ENCODE data around the gene SLC25A1.
A peak's percentile ranks its signal among the peaks of the same experiment; 100 is the strongest.

Gene SLC25A1

DNA sequence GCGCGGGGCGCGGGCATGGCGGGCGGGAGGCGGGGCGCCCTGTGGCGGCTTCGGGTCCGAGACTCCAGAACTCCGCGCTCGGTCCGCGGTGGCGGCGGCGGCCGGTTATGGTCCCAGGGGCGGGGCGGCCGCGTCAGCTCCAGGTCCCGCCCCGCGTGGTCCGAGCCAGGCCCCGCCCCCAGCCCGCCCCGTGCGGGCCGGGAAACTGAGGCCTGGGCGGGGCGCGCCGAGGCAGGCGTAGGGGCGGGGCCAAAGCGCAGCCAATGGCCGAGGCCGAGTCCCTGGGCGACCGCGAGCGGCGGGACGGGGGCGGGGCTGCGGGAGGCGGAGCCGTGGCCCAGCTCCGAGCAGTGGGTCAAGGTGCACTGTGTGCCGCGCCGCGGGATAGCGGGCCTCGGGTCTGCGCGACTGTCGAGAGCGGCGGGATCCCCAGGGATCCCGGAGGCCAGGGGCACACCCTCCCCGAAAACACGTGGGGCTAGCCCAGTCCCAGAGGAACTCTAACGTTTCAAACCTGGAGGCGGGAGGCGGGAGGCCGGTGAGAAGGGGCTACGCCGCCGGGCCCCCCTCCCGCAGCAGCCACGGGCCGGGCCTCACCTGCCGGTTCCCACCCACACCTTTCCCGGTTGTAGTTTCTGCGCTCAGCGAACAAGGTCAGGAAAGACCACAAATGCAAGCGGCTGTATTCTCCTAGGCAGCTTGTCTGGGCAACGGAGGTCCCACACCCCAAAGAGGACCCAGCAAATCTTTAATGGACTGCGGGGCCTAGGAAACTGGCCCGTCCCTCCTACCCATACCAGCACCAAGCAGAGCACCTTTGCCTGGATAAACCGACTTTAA, at the start of gene SLC25A1:
Gene SLC25A1, minus strand, starts transcription at position 80 of the 840 bp plus-strand sequence. Its CDS starts 63 bp downstream, at position 17.
- DNase-seq (ENCODE audit: low read depth in 1 of 2, low spot score in 1 of 2) = peak; percentile 90 to 93
- in situ Hi-C loops (cut with HindIII; ENCODE audit: low pct_unique_long_range_greater_than_20kb, low sequenced_read_pairs) = no loop called here
- no peak for TF ChIP-seq JUND (IDR thresholded peaks at IDR 0.05; ENCODE audit: low read depth)

DNA sequence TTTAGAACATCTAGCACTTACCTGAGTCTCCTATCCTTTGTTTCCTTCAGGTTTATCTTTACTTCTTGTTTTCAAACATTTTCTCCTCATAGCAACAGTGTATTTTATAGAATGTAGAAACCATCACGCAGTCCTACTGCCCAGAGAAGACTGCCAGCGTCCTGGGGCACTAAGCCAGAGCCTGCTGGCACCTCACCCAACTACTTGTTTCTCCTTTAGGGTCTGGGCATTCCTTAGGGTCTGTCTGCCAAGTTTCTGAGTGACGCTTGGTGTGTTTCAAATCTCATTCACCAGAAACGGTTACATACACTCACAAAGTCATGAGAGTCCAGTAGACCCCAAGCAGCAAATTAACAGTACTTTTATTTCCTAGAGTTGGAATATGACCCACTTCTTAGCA, 49.6 kb upstream of the SLC25A1 start:
- DNase-seq (ENCODE audit: low read depth in 1 of 2, low spot score in 1 of 2) = no peak
- no peak for TF ChIP-seq JUND (IDR thresholded peaks at IDR 0.05; ENCODE audit: low read depth)
- in situ Hi-C loops (cut with HindIII; ENCODE audit: low pct_unique_long_range_greater_than_20kb, low sequenced_read_pairs) = no loop called here

DNA sequence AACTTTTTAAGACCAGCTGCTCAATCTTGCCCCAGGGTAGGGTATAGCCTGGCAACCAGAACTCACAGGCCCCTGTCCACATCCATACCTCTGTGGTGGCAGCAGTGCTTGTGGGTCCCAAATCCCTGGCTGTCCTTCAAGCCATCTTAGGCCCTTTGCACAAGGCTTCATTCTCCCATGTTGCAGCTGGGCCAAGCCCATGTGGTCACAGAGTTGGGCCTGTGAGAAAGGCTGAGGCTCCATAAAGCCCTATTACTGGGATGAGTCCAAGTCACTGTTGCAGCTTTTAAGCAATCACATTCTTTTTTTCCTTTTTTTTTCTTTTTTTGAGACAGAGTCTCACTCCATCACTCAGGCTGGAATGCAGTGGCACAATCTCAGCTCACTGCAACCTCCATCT, 47.9 kb upstream of the SLC25A1 start:
- TF ChIP-seq JUND (IDR thresholded peaks at IDR 0.05; ENCODE audit: low read depth) = no peak
- DNase-seq (ENCODE audit: low read depth in 1 of 2, low spot score in 1 of 2) = no peak
- in situ Hi-C loops (cut with HindIII; ENCODE audit: low pct_unique_long_range_greater_than_20kb, low sequenced_read_pairs) = no loop called here

DNA sequence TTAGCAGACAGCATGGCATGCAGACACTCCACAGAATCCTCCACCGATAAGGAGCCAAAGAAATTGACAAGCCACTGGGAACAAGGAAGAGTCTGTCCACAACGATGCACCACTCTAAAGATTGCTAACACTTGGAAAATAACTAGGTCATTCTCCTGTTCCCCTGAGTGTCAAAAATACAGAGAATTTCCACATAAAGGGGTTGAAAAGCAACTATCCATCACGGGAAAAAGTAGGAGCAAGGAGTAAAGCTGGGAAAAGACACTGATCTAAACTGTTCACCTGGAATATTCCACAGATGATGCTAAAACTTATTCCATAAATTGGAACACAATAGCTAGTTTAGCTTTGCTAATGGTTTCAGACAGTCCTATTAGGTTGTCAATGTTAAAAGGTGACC, 47.0 kb upstream of the SLC25A1 start:
- in situ Hi-C loops (cut with HindIII; ENCODE audit: low pct_unique_long_range_greater_than_20kb, low sequenced_read_pairs) = no loop called here
- no peak for DNase-seq (ENCODE audit: low read depth in 1 of 2, low spot score in 1 of 2)
- TF ChIP-seq JUND (IDR thresholded peaks at IDR 0.05; ENCODE audit: low read depth) = no peak

DNA sequence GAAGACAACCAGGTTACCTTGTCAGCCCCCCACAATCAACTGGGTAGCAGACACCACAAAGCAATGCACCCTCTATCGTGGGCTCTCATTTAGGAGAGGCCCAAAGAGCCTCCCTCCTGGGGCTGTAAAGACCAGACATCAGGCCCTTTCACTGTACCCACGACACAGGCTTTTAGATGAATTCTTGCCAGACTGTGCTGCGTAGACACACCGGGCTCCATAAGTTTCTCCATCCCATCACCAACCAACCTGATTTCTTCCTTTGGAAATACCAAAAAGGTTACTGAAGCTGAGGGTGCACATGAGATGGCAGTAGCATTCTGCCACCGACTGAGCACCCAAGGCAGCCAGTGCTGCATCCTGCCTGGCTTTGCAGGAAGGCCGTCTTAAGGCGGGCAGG, 46.4 kb upstream of the SLC25A1 start:
- TF ChIP-seq JUND (IDR thresholded peaks at IDR 0.05; ENCODE audit: low read depth) = no peak
- in situ Hi-C loops (cut with HindIII; ENCODE audit: low pct_unique_long_range_greater_than_20kb, low sequenced_read_pairs) = no loop called here

DNA sequence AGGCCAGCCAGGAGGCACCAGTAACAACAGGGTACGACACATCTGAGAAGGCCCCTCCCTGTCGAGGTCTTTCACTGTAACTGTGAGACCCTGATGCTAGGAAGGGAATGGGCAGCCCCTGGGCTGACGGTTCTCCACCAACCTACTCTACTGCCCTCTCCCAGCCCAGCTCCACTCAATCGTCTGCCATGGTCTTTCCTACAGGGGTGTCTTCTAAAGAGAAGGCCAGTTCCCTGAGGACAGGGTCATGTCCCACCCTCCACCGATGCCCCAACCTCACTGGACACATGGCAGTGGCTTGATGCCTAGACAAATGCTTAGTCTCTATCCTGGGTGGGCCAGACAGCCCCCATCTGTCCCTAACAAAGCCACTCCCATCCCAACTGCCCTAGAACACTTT, 46.0 kb upstream of the SLC25A1 start:
- no peak for TF ChIP-seq JUND (IDR thresholded peaks at IDR 0.05; ENCODE audit: low read depth)
- in situ Hi-C loops (cut with HindIII; ENCODE audit: low pct_unique_long_range_greater_than_20kb, low sequenced_read_pairs) = no loop called here
- DNase-seq (ENCODE audit: low read depth in 1 of 2, low spot score in 1 of 2) = no peak

More for the DNA sequence above, 46.4 kb upstream of the SLC25A1 start:
- DNase-seq (ENCODE audit: low read depth in 1 of 2, low spot score in 1 of 2) = no peak

DNA sequence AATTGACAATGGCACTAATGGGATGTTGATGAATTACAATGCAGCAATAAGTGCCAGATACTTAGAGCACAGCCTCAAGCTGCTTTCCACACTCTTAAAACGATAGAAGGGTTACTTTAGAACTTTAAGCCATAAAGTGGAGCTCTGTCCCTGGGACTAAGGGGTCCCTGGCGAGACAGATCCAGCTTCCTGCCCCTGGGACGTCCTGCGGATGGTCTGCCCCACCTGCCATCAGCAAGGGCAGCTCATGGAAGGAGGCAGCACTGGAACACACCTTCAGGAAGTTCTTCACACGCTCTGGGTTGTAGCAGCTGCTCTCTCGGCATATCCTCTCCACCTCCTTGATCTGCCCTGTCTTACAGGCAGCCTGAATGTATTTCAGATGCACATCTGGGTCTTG, 45.1 kb upstream of the SLC25A1 start:
- in situ Hi-C loops (cut with HindIII; ENCODE audit: low pct_unique_long_range_greater_than_20kb, low sequenced_read_pairs) = no loop called here
- no peak for TF ChIP-seq JUND (IDR thresholded peaks at IDR 0.05; ENCODE audit: low read depth)
- DNase-seq (ENCODE audit: low read depth in 1 of 2, low spot score in 1 of 2) = no peak

DNA sequence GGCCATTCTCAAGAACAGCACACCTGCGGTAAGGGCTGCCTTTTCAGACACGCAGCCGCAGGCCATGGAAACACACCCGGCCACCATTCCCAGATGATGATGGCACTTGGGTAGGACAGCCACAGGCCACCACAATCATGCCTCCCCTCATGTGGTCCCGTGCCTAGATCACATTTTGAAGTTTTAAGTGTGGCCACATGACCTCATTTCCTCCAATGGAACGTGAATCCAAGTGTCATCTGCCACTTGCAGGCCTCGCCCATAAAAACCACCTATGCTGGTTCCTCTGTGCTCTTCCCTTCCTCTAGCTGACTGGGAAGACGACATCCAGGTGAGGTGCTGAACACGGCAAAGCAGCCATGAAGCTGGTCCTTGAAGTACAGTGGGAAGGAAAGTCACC, 44.6 kb upstream of the SLC25A1 start:
- no peak for DNase-seq (ENCODE audit: low read depth in 1 of 2, low spot score in 1 of 2)
- no peak for TF ChIP-seq JUND (IDR thresholded peaks at IDR 0.05; ENCODE audit: low read depth)
- in situ Hi-C loops (cut with HindIII; ENCODE audit: low pct_unique_long_range_greater_than_20kb, low sequenced_read_pairs) = no loop called here

DNA sequence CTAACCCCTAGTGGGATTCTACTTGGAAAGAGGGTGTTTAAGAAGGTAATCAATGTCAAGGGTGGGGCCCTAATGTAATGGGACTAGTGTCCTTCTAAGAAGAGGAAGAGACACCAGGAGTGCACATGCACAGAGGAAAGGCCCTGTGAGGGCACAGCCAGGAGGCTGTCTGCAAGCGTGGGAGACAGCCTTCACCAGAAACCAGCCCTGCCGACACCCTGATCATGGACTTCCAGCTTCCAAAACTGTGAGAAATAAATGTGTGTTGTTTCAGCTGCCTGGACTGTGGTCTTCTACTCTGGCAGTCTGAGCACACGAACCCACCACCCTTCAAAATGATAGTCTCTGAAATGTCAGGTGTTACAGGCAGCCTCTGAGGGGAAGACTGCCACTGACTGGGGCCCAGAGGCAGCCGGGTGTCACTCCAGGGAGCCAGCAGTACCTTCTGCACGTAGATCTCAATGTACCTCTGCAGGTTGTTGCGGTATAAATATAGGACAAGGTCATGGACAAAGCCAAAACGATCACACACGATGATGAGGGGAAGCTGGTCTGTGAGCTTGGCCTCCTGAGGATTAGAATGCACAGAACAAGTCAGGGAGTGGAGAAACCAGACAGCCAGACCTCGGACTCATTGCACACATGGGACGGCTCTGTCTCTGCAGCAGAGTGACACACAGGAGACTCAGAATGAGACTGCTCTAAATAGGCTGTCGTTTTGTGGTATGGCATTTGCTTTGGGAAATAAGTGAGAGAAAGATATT, 43.9 kb upstream of the SLC25A1 start:
- DNase-seq (ENCODE audit: low read depth in 1 of 2, low spot score in 1 of 2) = no peak
- no peak for TF ChIP-seq JUND (IDR thresholded peaks at IDR 0.05; ENCODE audit: low read depth)
- in situ Hi-C loops (cut with HindIII; ENCODE audit: low pct_unique_long_range_greater_than_20kb, low sequenced_read_pairs) = no loop called here

DNA sequence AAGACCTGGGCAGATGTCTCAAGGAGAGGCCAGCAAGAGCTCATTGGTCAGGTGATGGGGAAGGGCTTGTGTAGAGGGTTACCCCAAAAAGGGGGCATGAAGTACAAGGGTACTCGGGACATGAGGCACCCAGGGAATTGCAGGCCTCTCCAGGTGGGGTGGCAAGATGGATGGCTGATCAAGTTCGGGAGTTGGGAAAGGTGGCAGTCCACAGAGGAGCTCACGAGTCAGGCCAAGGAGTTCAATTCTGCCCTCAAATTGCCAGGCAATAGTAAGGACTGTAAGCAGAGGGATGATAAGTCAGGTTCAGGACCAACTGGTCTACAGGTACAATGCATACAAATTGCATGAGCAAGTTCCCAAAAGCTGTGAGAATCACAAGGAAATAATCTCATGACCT, 42.3 kb upstream of the SLC25A1 start:
- TF ChIP-seq JUND (IDR thresholded peaks at IDR 0.05; ENCODE audit: low read depth) = no peak
- no peak for DNase-seq (ENCODE audit: low read depth in 1 of 2, low spot score in 1 of 2)
- in situ Hi-C loops (cut with HindIII; ENCODE audit: low pct_unique_long_range_greater_than_20kb, low sequenced_read_pairs) = no loop called here

DNA sequence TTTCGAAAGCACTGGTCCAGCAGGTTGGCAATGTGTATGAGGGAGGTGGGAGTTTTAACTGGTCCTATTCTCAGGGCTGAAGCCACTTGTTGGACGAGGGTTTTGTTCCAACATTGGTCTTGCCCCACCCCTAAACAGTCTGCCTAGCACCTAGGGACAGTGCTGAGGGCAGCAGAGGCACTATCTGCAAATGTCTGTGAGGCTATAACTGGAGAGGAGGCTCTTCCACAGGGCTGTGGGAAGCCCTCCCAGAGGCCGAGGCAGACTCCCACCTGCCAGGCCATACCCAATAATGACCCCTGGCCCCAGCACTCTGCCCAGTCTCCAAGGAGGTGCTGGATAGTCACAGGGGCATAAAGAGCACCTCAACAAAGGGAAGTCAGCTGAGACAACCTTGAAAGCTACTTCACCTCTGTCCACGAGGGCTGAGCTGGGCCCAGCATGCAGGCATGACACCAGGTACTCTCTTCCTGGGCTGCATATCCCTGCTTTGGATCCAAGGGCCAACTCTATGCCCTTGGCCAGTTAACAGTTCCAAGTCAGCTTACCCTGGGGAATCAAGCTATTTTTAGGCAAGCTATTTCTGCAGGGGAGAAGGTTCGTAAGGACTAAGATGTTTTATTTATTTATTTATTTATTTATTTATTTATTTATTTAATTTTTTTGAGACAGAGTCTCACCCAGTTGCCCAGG, 40.2 kb upstream of the SLC25A1 start:
- DNase-seq (ENCODE audit: low read depth in 1 of 2, low spot score in 1 of 2) = peak in 1 of 2 experiments; percentile 75
- TF ChIP-seq JUND (IDR thresholded peaks at IDR 0.05; ENCODE audit: low read depth) = no peak
- in situ Hi-C loops (cut with HindIII; ENCODE audit: low pct_unique_long_range_greater_than_20kb, low sequenced_read_pairs) = no loop called here

DNA sequence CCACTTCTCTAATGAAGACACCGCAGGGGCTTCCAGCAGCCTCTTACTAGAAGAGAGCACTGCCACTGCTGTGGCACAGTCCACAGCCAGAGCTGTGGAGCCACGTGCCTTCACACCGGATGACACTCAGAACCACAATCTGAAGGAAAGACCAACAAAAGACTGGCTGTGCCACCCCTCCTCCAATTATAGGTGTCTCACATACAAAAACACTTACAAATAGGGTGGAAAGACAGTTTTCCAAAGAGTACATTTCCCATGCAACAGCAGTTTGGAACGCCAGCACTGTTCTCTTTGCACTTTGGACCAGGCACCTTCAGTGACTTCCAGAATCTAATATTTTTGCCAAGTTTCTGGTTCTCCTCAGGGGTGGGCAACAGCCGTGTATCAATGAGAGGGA, 38.0 kb upstream of the SLC25A1 start:
- in situ Hi-C loops (cut with HindIII; ENCODE audit: low pct_unique_long_range_greater_than_20kb, low sequenced_read_pairs) = no loop called here
- no peak for TF ChIP-seq JUND (IDR thresholded peaks at IDR 0.05; ENCODE audit: low read depth)
- no peak for DNase-seq (ENCODE audit: low read depth in 1 of 2, low spot score in 1 of 2)

DNA sequence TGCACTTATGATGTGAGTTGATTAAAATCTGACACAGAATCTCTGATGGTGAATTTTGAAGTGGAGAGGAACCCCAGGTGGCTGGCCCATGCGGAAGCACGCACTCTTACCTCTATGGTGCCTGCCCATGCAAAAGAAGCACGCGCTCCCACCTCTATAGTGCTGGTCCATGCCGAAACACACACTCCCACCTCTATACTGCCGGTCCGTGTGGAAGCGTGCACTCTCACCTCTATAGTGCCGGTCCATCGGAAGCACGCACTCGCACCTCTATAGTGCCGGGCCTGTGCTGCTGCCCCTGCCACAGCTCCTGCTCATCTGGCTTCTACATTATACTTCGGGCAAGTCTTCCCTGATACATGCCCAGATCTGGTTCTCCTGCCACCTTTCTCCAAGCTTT, 36.8 kb upstream of the SLC25A1 start:
- TF ChIP-seq JUND (IDR thresholded peaks at IDR 0.05; ENCODE audit: low read depth) = no peak
- DNase-seq (ENCODE audit: low read depth in 1 of 2, low spot score in 1 of 2) = no peak
- in situ Hi-C loops (cut with HindIII; ENCODE audit: low pct_unique_long_range_greater_than_20kb, low sequenced_read_pairs) = no loop called here

All from T47D (cell line).